ENCODE results near the gene ATRAID. TPM values are rescaled to one million over a fixed set of nuclear protein-coding genes. Genes with fewer than 3 reads are reported as not detected.

ATRAID gene
- total and polyA plus RNA-seq, 10 of the 15 experiments (the other 5 are each of a cell fraction or from before 2014, with no cell fraction given) = 65.6 to 180 (median 120) TPM

DNA sequence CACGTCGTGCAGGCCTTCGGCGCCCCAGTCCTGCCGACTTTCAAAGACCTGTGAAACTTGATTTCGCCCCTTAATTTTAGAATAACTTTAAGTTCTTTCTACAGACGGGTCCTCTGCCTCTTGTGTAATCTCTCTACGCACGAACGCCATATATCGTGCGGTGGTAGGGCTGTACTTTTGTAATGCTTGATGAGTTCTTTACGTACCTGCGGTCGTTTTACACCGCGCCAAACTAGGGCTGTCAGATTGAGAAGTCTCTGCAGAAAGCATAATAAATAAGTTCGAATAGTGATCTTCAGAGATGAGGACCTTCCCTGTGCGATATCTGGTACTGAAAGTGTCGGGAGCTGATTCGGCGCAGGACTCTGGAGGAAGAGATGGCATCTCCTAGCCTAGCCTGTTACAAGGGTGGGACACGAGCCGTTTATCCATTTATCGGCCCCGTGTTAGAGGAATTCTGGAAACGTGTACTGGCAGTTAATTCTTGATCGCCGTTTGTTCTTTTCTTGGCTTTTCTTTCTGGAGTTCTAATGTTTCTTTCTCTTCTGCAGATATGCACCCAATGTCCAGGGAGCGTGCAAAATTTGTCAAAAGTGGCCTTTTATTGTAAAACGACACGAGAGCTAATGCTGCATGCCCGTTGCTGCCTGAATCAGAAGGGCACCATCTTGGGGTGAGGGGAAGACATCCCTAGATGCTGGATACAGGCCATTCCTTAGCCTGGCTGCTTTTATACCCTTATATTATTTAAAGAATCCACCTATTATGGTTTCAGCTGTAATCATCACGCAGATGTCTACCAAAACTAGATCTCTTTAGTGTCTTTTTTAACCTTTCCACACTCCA is 1.0 kb downstream of the ATRAID start (continued):
- TF ChIP-seq MLLT1 (IDR thresholded peaks at IDR 0.05) (no peak), YY1 (IDR thresholded peaks at IDR 0.05; ENCODE audit: low read depth, low read length) (peak; percentile 82), ZNF274 (IDR thresholded peaks at IDR 0.05; ENCODE audit: insufficient read depth, insufficient read length) (no peak), HDAC6 (IDR thresholded peaks at IDR 0.05; ENCODE audit: unreplicated experiment) (no peak), CHD1 (IDR thresholded peaks at IDR 0.05; ENCODE audit: low read depth, low read length) (no peak), DPF2 (IDR thresholded peaks at IDR 0.05) (no peak), POU2F2 (IDR thresholded peaks at IDR 0.05; ENCODE audit: borderline replicate concordance, low read depth, low read length) (no peak), SUPT20H (IDR thresholded peaks at IDR 0.05; ENCODE audit: borderline replicate concordance, control insufficient read depth, low read depth, low read length) (no peak), NRF1 (conservative IDR thresholded peaks at IDR 0.05; ENCODE audit: low read depth, low read length) (no peak), CTCF (IDR thresholded peaks at IDR 0.05 in 2 of 3, conservative IDR thresholded peaks at IDR 0.05 in 1 of 3; ENCODE audit: control insufficient read depth in 2 of 3, extremely low read depth in 1 of 3, insufficient read depth in 1 of 3, low read depth in 3 of 3, low read length in 3 of 3) (no peak), IRF5 (IDR thresholded peaks at IDR 0.05; ENCODE audit: borderline replicate concordance) (no peak), IRF3 (IDR thresholded peaks at IDR 0.05) (no peak), SIX5 (IDR thresholded peaks at IDR 0.05; ENCODE audit: low read depth, low read length, severe bottlenecking) (no peak), TCF3 (IDR thresholded peaks at IDR 0.05; ENCODE audit: borderline replicate concordance, insufficient read depth, low read depth, low read length) (no peak), HSF1 (IDR thresholded peaks at IDR 0.05; ENCODE audit: low read depth, low read length) (no peak), BACH1 (IDR thresholded peaks at IDR 0.05; ENCODE audit: borderline replicate concordance) (no peak), FOS (IDR thresholded peaks at IDR 0.05; ENCODE audit: borderline replicate concordance, extremely low read depth, insufficient read length) (no peak), NFYB (IDR thresholded peaks at IDR 0.05; ENCODE audit: insufficient read depth, low read depth, low read length) (no peak), SKIL (IDR thresholded peaks at IDR 0.05; ENCODE audit: low read depth, poor library complexity, severe bottlenecking) (no peak)

Data from GM12878 (cell line).